ENCODE data around the gene NFAT5.

Gene NFAT5

GRCh38 chr16:69732101-69732500 is 166.3 kb downstream of the NFAT5 start:
- Mint-ChIP-seq H3K4me1 (peaks cover 9% of the 10 kb centered on the region), H3K27ac (no peak overlapping the region), H3K4me3 (no peak overlapping the region), H3K27me3 (no peaks in the 10 kb centered on the region), H3K36me3 (no peaks in the 10 kb centered on the region), H3K9me3 (no peaks in the 10 kb centered on the region)
- no peak for ATAC-seq

- H3K27me3 Mint-ChIP-seq: no peaks in the 10 kb centered on the region
- peaks cover 53% of the 10 kb centered on the region for H3K36me3 Mint-ChIP-seq
- H3K4me3 Mint-ChIP-seq: no peak overlapping the region
- H3K27ac Mint-ChIP-seq: no peak overlapping the region
- no peaks in the 10 kb centered on the region for H3K9me3 Mint-ChIP-seq
- no peaks in the 10 kb centered on the region for H3K4me1 Mint-ChIP-seq
- ATAC-seq: no peak
Observed at GRCh38 chr16:69741519-69741918, 175.8 kb downstream of the NFAT5 start.

DNA sequence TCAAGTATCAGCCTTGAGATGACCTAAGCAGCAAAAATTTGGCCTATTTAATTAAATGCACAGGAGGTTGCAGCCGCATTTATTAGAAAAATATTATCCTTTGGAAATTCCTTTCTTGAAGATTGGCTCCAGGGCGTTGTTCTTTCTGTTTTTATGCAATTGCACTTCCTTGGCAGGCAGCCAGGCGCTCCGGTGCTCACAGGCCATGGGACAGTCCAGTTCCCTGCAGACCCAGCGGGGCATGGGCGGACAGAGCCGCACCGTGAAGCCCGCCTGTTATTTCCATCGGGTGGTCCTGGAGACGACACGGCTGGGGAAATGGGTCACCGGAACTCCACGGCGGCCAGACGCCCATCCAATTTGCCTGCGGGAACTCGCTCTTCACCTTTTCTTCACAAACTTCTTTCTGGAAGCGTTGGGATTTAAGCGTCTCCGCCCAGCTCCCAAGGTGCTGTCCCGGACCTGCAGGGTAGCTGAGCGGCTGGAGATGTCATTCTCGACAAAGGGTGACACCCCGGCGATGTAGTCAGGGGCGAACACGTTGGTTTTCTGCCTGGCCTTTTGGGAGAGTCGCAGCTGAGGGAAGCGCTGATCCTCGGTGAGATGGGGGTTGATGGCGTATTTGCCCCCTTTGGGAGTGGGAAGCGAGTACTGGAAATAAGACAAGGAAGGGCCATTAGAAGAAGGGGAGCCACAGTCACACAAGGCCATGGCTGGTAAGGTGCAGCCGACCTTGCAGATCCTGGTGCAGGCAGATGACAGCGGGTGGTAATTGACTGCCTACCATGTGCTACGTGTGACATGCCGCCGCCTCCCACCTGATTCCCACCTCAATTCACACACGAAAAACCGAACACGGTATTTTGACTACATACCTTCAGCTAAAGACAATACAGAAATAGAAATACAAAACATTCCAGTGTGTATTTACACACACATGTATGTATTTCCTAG is 176.5 kb downstream of the NFAT5 start:
- no peak for ATAC-seq
- H3K4me1 Mint-ChIP-seq: no peaks in the 10 kb centered on the region
- H3K27me3 Mint-ChIP-seq: no peaks in the 10 kb centered on the region
- H3K27ac Mint-ChIP-seq: no peak overlapping the region
- H3K4me3 Mint-ChIP-seq: no peak overlapping the region
- peaks cover 56% of the 10 kb centered on the region for H3K36me3 Mint-ChIP-seq
- H3K9me3 Mint-ChIP-seq: no peaks in the 10 kb centered on the region

DNA sequence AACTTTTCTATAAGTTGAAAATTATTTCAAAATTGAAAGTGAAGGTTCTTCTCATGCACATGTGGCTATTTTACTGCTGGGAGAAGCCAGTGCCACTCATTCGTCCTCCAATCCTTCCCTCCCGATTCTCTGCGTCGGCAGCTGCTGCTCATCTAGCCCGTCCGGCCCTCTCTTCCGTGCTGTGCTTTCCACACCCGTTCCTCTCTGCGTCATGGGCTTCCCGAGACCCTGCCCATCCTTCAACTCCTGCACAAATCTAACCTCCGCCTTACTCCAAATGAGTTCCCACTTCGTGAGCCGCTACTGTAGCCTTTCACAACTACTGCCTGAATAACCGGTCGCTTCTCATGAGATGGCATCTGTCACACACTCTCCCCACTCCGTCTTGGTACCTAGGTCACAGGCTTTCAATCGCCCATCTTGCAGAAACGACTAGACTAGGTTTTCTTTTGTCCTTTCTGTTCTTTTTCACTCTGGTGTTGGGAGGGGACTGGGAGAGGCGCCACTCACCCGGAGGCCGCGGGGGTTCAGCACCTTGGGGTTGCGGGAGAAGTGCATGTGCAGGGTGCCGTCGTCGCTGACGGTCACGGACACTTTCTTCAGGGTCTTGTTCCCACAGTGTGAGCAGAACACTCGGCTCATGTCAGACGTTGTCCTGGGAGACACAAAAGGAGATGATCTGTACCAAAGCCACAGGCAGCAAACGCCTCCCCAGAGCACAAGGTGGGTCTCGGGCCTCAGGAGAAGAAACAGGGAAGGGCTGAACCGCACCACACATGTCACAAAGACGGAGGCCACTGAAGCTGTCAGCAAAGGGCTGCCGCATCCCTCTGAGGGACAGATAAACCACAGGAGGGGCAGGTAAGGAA is 178.8 kb downstream of the NFAT5 start:
- Mint-ChIP-seq H3K36me3 (peaks cover 73% of the 10 kb centered on the region), H3K27me3 (no peaks in the 10 kb centered on the region), H3K4me3 (no peak overlapping the region), H3K9me3 (no peaks in the 10 kb centered on the region), H3K4me1 (no peaks in the 10 kb centered on the region), H3K27ac (no peak overlapping the region)
- no peak for ATAC-seq

DNA sequence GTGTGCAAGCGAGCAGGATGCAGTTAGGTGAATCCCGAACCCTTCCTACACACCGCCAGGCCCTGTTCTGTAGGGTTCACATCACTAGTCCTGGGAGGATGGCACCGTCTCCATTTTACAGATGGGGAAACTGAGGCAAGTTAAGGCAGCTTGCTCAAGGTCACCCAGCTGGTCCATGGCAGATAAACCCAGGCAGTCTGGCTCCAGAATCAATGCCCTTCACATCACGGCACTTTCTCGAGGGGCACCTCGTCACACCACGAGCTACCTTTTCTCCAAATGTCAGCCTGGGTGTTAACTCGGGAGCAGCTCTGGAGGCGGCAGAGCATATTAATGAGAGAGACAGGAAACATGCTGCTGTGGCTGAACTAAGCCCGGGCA is 179.5 kb downstream of the NFAT5 start:
- Mint-ChIP-seq H3K36me3 (peaks cover 69% of the 10 kb centered on the region), H3K4me3 (no peak overlapping the region), H3K27me3 (no peaks in the 10 kb centered on the region), H3K4me1 (no peaks in the 10 kb centered on the region), H3K27ac (no peak overlapping the region), H3K9me3 (no peaks in the 10 kb centered on the region)
- no peak for ATAC-seq

DNA sequence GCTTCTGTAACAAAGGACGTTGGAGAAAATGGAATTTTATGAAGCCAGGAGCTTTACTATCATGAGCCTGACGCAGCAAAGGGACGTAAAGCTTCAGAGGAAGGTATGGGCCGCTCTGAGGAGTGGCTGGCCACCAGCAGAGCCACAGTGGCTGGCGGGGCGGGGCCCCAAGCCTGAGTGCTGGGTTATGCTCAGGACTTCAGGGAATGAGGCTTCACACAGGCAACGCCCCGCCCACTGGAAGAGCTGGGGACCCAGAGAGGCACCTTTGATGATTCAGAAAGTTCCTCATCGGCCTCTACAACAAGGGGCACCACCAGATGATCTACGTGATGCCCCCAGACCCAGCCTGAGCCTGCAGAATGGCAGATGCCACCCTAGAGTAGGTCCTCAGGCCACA is 180.2 kb downstream of the NFAT5 start:
- Mint-ChIP-seq H3K36me3 (peaks cover 64% of the 10 kb centered on the region), H3K4me1 (no peaks in the 10 kb centered on the region), H3K9me3 (no peaks in the 10 kb centered on the region), H3K27ac (no peak overlapping the region), H3K4me3 (no peak overlapping the region), H3K27me3 (no peaks in the 10 kb centered on the region)
- ATAC-seq: no peak

DNA sequence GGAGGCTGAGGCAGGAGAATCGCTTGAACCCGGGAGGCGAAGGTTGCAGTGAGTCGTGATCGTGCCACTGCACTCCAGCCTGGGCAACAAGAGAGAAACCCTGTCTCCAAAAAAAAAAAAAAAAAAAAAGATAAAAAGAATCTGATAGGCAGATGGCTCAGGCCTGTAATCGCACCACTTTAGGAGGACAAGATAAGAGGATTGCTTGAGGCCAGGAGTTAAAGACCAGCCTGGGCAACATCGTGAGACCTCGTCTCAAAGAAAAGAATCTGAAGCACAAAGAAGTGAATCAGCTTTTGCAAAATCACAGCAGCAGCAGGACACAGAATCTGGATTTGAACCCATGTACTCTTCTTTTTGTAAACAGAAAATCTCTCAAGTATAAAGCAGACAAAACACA is 181.3 kb downstream of the NFAT5 start:
- H3K27ac Mint-ChIP-seq: no peak overlapping the region
- no peaks in the 10 kb centered on the region for H3K9me3 Mint-ChIP-seq
- no peaks in the 10 kb centered on the region for H3K27me3 Mint-ChIP-seq
- H3K4me1 Mint-ChIP-seq: peaks cover 2% of the 10 kb centered on the region
- no peak overlapping the region for H3K4me3 Mint-ChIP-seq
- H3K36me3 Mint-ChIP-seq: peaks cover 56% of the 10 kb centered on the region
- no peak for ATAC-seq

GRCh38 chr16:69748694-69749345 is 183.1 kb downstream of the NFAT5 start:
- Mint-ChIP-seq H3K4me3 (no peak overlapping the region), H3K9me3 (no peaks in the 10 kb centered on the region), H3K36me3 (peaks cover 39% of the 10 kb centered on the region), H3K4me1 (peaks cover 19% of the 10 kb centered on the region), H3K27ac (no peak overlapping the region), H3K27me3 (no peaks in the 10 kb centered on the region)
- ATAC-seq: no peak

- H3K36me3 Mint-ChIP-seq: peaks cover 9% of the 10 kb centered on the region
- no peaks in the 10 kb centered on the region for H3K9me3 Mint-ChIP-seq
- H3K4me1 Mint-ChIP-seq: peaks cover 29% of the 10 kb centered on the region
- H3K27me3 Mint-ChIP-seq: peaks cover 13% of the 10 kb centered on the region
- H3K27ac Mint-ChIP-seq: peak overlapping the region; percentile 99
- H3K4me3 Mint-ChIP-seq: peak overlapping the region; percentile 99
- ATAC-seq: no peak
Observed at GRCh38 chr16:69754143-69754468, 188.3 kb downstream of the NFAT5 start.

All from stimulated activated memory B cell treated with anti-CD40 and anti-IgM and Interleukin-4, amounts not matched to agents 10 μg/mL and 1 μg/mL and 100 μg/mL, for 72 hours (primary cell).